Nephron progenitor cell (in vitro differentiated cells): Measurements from ENCODE around the gene CRYBB1.

Source experiments
- DNase-seq: peaks from one replicate; pipeline ENCODE4 v3.0.0; 2021
- H3K27ac Mint-ChIP-seq: 2 replicates; pipeline ENCODE4 v1.8.0; 2021; ENCODE audit warnings: mild to moderate bottlenecking, moderate library complexity, mixed read lengths
- H3K27me3 Mint-ChIP-seq: 2 replicates; pipeline ENCODE4 v1.8.0; 2021; ENCODE audit warnings: mild to moderate bottlenecking, low read depth, mixed read lengths; ENCODE audit not compliant: poor library complexity
- H3K36me3 Mint-ChIP-seq: 2 replicates; pipeline ENCODE4 v1.8.0; 2021; ENCODE audit warnings: low read depth, mixed read lengths
- H3K4me1 Mint-ChIP-seq: 2 replicates; pipeline ENCODE4 v1.8.0; 2021; ENCODE audit warnings: mixed read lengths
- H3K4me3 Mint-ChIP-seq: 2 replicates; pipeline ENCODE4 v1.8.0; 2021; ENCODE audit warnings: mild to moderate bottlenecking, moderate library complexity, mixed read lengths
- H3K9me3 Mint-ChIP-seq: 2 replicates; pipeline ENCODE4 v1.8.0; 2021; ENCODE audit warnings: mild to moderate bottlenecking, moderate library complexity, mixed read lengths
- TF ChIP-seq, protein P1 (sequence below): fragments of 200-600 bp; sonication (generic); IDR thresholded peaks from 2 replicates; pipeline ENCODE4 v1.5.0; 2021; ENCODE audit warnings: antibody characterized with exemption

CRYBB1 gene

GRCh38 chr22:26621663-26622062 is 3.8 kb upstream of the CRYBB1 start, which contains the start of gene CRYBA4:
TSS of gene CRYBA4 (plus strand) at chr22:26621963. CDS start at chr22:26622597, 634 bp downstream.
- Mint-ChIP-seq H3K27ac (no peak within 1 kb of the TSS), H3K27me3 (peaks cover 8% of the 10 kb centered on the region)

GRCh38 chr22:26620197-26620596 is 2.4 kb upstream of the CRYBB1 start:
- TF ChIP-seq, protein P1, sequence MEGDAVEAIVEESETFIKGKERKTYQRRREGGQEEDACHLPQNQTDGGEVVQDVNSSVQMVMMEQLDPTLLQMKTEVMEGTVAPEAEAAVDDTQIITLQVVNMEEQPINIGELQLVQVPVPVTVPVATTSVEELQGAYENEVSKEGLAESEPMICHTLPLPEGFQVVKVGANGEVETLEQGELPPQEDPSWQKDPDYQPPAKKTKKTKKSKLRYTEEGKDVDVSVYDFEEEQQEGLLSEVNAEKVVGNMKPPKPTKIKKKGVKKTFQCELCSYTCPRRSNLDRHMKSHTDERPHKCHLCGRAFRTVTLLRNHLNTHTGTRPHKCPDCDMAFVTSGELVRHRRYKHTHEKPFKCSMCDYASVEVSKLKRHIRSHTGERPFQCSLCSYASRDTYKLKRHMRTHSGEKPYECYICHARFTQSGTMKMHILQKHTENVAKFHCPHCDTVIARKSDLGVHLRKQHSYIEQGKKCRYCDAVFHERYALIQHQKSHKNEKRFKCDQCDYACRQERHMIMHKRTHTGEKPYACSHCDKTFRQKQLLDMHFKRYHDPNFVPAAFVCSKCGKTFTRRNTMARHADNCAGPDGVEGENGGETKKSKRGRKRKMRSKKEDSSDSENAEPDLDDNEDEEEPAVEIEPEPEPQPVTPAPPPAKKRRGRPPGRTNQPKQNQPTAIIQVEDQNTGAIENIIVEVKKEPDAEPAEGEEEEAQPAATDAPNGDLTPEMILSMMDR = no peak
- Mint-ChIP-seq H3K27me3 (peaks cover 13% of the 10 kb centered on the region), H3K4me1 (peaks cover 24% of the 10 kb centered on the region), H3K27ac (no peak overlapping the region), H3K36me3 (no peaks in the 10 kb centered on the region), H3K4me3 (no peak overlapping the region), H3K9me3 (no peaks in the 10 kb centered on the region)
- no peak for DNase-seq

More at GRCh38 chr22:26621663-26622062, 3.8 kb upstream of the CRYBB1 start, which contains the start of gene CRYBA4:
- Mint-ChIP-seq H3K36me3 (no peaks in the 10 kb centered on the region), H3K9me3 (no peaks in the 10 kb centered on the region), H3K4me1 (peaks cover 13% of the 10 kb centered on the region), H3K4me3 (no peak within 1 kb of the TSS)
- DNase-seq = no peak
- TF ChIP-seq, protein P1 = no peak

- Mint-ChIP-seq H3K9me3 (no peaks in the 10 kb centered on the region), H3K27ac (no peak overlapping the region), H3K4me3 (no peak overlapping the region), H3K4me1 (peaks cover 26% of the 10 kb centered on the region), H3K36me3 (no peaks in the 10 kb centered on the region), H3K27me3 (peaks cover 14% of the 10 kb centered on the region)
- TF ChIP-seq, protein P1 = no peak
- DNase-seq = no peak
Observed at GRCh38 chr22:26619510-26619909, 1.7 kb upstream of the CRYBB1 start.

DNA sequence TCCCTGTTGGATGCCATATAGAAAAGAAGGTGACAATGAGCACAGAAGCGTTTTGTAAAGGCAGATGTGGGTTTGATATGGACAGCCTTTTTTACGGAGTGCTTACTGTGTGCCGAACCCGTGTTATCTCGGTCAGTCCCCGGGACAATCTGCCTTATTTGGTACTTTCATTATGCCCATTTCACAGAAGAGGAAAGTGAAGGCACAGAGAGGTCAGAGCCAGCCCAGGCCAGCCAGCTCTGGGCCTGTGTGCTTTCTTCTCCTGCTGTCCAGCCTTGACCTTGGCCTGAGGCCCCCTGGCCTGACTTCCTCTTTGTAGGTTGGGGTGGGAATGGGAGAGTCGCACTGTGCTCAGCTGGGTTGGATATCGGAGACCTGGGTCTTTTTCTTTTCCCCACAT is 628 bp upstream of the CRYBB1 start:
- no peak overlapping the region for H3K27ac Mint-ChIP-seq
- TF ChIP-seq, protein P1 = no peak
- H3K9me3 Mint-ChIP-seq = no peaks in the 10 kb centered on the region
- H3K27me3 Mint-ChIP-seq = peaks cover 22% of the 10 kb centered on the region
- H3K4me1 Mint-ChIP-seq = peaks cover 33% of the 10 kb centered on the region
- DNase-seq = no peak
- no peak overlapping the region for H3K4me3 Mint-ChIP-seq
- H3K36me3 Mint-ChIP-seq = no peaks in the 10 kb centered on the region

DNA sequence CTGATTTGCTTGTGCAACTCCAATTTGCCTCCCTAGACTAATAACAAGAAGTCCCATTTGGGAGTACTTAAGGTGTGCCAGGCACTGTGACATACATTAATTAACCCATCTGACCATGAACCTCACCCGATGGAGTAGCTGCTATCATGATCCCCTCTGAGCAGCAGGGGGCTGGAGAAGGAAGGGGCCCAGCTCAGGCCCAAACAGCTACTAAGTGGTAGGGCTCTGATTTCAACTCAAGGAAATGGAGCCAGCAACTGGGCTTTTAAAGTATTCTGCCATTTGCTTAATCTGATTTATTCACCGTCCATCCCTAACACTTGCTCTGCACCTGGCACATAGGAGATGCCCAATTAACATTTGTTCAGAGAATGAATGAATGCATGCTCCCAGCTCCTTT is 1.2 kb downstream of the CRYBB1 start:
- Mint-ChIP-seq H3K9me3 (no peaks in the 10 kb centered on the region), H3K27ac (no peak overlapping the region), H3K4me1 (peaks cover 33% of the 10 kb centered on the region), H3K36me3 (no peaks in the 10 kb centered on the region), H3K27me3 (peaks cover 34% of the 10 kb centered on the region), H3K4me3 (no peak overlapping the region)
- no peak for DNase-seq
- TF ChIP-seq, protein P1 = no peak

- no peaks in the 10 kb centered on the region for H3K36me3 Mint-ChIP-seq
- no peak overlapping the region for H3K4me3 Mint-ChIP-seq
- TF ChIP-seq, protein P1 = no peak
- no peak overlapping the region for H3K27ac Mint-ChIP-seq
- no peaks in the 10 kb centered on the region for H3K9me3 Mint-ChIP-seq
- H3K4me1 Mint-ChIP-seq = peaks cover 33% of the 10 kb centered on the region
- DNase-seq = no peak
- peaks cover 34% of the 10 kb centered on the region for H3K27me3 Mint-ChIP-seq
Observed at GRCh38 chr22:26615830-26616435, 1.9 kb downstream of the CRYBB1 start.
